MV-4-11 (cell line): ENCODE data around the gene HS1BP3.

Experiments used
- DNase-seq: peaks from one replicate; lab custom pipeline; 2025; lab: John Stamatoyannopoulos, UW

HS1BP3 gene

GRCh38 chr2:20645761-20646160 is 5.1 kb downstream of the HS1BP3 start:
- no peak for DNase-seq

GRCh38 chr2:20645301-20645701 is 5.6 kb downstream of the HS1BP3 start:
- DNase-seq: no peak

GRCh38 chr2:20643826-20644225 is 7.1 kb downstream of the HS1BP3 start:
- DNase-seq: no peak

GRCh38 chr2:20643060-20643459 is 7.8 kb downstream of the HS1BP3 start:
- no peak for DNase-seq

DNA sequence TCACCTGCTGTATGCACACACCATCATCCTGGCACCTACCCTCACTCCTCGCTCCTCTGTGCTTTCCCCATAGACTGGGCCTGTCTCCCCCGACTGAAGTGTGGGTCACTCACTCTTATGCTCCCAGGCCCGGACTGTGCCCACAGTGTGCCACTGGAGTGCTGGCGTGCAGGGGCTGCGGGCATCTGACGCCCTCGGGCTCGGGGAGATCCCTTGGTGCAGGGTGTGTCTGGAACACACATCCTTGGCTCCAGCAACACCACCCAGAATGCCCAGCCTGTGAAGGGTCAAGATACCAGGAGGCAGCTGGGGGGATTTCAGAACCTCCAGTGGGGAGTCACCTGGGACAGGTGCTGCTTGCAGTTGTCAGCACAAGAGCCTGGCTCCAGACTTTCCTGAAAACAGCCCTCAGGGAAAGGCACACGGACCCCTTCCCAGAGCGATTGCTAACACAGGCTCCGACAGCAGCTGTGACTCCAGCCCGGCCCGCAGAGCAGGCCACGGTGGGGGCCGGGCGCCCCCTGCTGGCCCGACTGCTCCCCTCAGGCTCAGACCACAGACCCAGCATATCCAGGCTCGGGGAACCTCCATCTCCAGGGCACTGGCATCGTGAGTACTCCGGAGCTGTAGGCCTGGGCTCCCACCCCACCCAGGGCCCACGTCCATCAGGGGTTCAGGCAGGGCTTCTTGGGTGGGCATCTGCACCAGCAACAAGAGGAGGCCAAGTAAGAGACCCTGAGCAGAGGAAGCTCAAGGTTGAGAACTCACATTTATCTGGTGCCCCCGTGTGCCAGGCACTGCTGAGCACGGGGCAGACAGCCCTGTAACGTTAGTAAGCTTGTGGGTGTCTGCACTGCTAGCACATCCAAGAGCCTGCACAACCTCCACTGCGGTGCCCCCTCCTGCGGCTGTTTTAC is 8.6 kb downstream of the HS1BP3 start:
- peak; percentile 35 for DNase-seq

GRCh38 chr2:20641123-20641985 is 9.5 kb downstream of the HS1BP3 start:
- DNase-seq: no peak

GRCh38 chr2:20640411-20641122 is 10.3 kb downstream of the HS1BP3 start:
- DNase-seq: no peak

GRCh38 chr2:20638646-20639430 is 12.1 kb downstream of the HS1BP3 start:
- DNase-seq: no peak

GRCh38 chr2:20638014-20638413 is 12.9 kb downstream of the HS1BP3 start:
- no peak for DNase-seq

DNA sequence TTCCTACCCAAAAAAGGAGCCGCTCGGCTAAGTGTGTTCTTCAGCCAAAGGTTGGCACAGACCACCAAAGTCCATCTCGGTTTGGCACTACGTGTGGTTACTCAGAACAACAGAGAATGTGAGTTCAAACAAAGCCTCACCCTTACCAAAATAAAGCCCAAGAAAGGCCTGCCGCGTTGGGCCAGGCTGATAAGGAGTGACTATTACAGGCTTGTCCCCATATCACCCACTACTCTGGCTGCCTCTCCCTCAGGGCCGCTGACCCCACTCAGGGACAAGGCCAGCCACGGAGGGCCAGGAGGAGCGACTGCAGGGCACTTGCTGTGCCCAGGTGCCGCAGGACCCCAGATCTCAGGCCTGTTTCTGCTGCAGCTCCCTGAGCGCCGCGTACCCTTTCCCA is 13.8 kb downstream of the HS1BP3 start:
- DNase-seq: no peak

- peak; percentile 54 for DNase-seq
Observed at GRCh38 chr2:20635675-20636584, 15.0 kb downstream of the HS1BP3 start.

DNA sequence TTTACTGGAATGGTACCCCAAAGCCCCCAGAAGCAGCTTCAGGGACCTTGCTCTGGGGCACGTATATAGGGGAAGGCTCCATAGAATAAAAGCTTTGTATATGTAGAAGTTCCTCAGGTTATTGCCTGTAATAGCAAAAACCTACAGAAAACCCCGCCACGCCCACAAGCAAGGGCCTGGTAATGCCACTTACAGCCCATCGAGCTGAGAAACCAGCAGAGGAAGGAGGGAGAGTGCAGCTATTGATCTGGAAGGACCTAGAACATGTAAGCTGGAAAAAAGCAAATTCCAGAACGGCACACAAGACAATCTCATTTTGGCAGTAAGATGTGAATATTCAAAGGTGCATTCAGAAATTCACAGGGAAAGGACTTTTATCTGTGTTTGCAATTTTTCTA is 15.8 kb downstream of the HS1BP3 start:
- no peak for DNase-seq

DNA sequence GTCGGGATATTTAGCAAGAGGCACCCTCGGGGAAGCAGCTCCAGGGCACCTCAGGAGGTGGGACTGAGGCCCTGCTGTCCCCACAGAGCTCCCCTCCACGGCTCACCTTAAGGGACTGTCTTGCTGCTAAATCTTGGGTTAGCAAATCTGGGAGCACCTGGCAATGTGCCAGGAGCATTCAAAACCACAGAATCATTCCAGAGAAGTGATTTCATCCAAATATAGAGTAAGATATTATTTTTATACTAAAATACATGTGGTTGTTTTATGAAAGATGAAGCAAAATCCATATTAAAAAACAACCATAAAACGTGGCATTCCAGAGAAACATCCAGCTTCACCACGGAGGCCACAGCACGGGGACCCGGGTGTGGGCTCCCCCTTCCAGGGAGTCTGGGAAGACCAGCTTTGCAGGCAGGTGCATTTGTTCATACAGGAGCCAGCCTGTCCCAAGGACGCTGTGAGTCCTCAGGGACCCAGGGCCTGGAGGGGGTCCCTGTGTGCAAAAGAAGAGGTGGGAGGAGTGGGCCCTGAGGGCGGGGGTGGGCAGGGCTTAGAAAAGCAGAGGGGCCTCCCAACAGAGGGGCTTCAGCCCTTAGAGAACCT is 16.3 kb downstream of the HS1BP3 start:
- DNase-seq: no peak

GRCh38 chr2:20633794-20634506 is 16.9 kb downstream of the HS1BP3 start:
- DNase-seq: no peak

GRCh38 chr2:20633001-20633400 is 17.9 kb downstream of the HS1BP3 start:
- DNase-seq: no peak

DNA sequence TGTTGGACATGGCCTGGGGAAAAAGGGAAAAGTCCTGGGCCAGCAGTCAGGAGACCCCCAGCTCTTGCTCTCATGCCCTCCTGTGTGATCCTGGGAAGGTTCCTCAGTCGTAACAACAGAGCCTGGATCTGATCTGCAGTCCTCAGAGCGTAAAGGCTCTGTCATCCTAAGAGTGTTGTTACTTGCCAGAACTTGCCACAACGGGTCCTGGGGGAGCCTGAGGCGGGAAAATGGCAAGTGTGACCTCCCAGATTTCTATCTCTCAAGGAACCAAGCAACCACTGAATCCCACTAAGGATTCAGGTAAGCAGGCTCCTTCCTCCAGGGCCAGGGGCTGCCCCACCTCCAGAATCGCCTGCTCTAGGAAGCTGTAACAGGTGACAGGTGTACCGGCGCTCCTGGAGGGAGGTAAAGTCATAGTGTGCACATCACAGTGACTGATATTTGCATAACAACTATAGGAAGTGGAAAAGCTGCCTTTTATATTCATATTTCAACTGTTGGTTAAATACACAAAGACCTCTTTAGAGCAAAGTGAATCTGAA is 18.4 kb downstream of the HS1BP3 start:
- no peak for DNase-seq

DNA sequence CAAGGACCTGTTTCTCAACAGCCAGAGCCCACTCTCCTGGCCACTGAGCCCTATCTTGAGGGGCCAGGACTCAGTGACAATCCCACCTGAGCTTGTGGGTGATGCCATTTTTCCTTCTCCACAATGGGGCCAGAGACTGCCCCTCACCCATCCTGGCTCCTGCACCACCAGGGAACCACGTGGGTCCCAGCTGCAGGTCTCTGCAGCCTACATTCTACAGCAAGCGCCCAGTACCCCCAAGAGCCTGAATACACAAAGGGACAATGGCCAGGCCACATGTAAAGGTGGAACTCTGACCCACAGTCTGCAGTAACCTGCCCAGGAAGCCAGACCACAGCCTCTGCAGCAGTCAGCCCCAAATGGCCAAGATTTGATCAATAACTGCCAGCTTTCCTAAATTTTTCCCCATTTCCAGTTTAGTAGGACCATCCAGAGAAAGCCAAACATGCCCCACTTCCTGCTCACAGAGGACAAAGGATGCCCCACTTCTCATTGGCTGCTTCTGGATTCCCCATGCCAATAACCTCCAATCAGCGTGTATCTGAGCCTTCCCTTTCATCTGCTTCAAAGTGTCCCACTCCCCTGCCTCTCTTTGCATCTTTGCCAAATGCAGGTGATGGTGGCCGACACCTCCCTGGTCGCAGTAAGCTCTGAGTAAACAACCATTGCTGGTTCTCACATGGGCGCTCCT is 19.1 kb downstream of the HS1BP3 start:
- no peak for DNase-seq

DNA sequence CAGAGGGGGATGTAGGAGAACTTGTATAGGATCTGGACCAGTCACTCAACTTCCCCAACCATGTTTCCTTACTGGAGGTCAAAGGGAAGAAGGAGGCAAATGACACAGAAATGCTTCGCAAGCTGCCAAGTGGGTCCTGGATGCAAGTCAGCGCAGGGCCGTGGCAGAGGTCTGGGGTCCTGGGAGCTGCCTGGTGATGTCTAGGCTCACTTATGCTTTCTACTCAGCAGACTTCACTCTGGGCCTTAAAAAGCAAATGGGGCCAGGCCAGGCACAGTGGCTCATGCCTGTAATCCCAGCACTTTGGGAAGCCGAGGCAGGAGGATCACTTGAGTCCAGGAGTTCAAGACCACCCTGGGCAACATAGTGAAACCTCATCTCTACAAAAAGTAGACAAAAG is 19.9 kb downstream of the HS1BP3 start:
- DNase-seq: no peak
